Epidermal melanocyte (primary cell): ENCODE measurements around the gene RECK.
A peak's percentile ranks its signal among the peaks of the same experiment; 100 is the strongest.

Experiments used
- DNase-seq: peaks from one replicate; pipeline ENCODE4 v3.0.0; 2011; ENCODE audit warnings: low spot score; ENCODE audit not compliant: insufficient read length

Gene RECK

GRCh38 chr9:36137392-36138004 lies 100.8 kb downstream of the RECK start:
- no peak for DNase-seq

DNA sequence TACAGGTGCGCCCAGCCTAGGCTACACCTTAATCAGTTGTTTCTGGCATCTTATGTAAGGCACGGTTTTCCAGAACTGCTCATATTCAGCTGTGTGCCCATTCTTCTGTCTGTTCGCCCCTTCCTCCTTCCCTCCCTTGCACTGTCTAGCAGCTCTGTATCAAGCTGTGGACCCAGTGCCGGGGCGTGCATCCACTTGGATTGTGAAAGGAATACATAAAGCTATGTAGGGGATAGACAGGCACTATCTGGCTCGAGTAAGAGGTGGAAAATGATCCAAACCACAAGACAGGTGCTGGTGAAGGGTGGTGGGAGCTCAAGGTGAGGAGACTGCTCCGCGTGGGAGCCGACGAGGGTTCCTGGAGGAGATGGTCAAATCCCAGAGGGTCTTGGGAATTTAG lies 101.8 kb downstream of the RECK start:
- no peak for DNase-seq

DNA sequence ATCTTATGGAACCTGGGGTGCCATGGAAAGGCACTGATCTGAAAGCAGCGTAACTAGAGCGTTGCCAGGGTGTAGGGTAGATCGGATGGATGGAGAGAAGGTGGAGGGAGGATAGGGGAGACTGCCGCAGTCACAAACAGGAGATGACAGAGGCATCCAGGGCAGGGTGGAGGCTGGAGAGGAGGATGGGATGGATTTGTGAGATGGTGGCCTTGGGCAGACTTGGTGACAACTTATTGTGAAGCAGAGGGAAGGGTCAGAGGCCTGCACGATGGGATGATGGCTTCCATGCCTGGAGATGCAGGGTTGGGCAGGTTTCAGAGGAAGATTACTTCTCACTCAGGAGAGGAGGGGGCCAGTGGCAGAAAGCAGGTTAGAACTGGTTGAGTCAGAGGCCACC lies 102.2 kb downstream of the RECK start:
- DNase-seq: no peak

GRCh38 chr9:36140086-36141084 lies 103.7 kb downstream of the RECK start:
- DNase-seq: no peak

DNA sequence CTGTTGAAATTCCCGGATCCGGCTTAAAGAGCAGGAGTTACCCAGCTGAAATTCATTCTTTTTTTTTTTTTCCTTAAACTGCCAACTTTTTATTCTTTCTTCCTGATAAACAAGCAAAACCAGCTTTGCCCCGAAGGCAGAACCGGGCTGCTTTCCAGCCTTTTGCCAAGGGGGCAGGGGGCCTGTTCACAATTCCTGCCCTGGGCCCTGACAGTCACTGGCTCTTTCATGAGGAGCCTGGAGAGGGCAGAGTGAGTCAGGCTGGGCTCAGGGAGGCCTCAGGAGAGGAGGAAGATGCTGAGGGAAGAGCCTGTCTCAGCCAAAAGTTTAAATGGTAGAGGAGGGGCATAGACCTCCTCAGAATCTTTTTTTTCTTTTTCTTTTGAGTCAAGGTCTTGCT lies 104.6 kb downstream of the RECK start:
- DNase-seq: no peak

- no peak for DNase-seq
Observed at GRCh38 chr9:36141761-36142160, 105.0 kb downstream of the RECK start.

GRCh38 chr9:36142510-36143244 lies 106.0 kb downstream of the RECK start:
- DNase-seq: no peak

GRCh38 chr9:36143245-36143641 lies 106.5 kb downstream of the RECK start:
- no peak for DNase-seq

DNA sequence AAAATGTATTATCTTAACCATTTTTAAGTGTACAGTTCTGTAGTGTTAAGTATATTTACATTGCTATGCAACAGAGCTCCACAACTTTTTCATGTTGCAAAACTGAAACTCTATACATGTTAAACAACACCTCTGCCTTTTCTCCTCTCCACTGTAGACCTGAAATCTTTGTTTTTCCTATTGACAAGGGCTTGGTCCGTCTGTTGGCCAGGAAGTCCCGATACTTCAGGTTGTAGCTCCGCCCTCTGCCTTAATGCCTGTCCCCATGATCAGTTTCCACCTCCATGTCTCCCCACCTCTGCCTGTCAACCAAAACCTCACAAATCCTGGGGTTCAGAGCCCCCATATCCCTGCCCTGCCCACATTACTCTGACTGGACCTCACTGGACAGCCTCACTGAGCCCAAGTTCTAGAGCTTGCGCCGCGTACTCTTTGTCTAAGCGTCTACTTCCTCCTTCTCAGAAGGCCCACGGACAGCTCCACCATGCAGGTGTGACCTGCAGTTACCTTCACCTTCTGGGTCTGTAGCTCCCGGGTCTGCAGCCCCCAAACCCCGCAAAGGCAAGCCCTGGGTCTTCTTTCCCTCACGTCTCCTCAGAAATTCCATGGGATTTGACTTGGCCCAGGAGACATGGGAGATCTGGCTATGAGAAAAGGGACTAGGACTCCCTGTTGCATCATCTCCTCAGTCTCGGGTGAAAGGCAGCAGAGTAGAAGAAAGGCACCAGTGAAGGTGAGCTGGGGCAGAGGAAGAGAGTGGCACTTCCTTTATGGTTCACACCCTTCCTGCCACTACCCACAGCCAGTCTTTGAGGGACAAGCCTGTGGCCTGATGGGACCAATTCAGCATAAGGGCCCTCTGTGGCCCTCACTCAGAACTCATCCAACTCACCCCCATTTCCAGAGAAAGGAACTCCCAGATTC lies 107.9 kb downstream of the RECK start:
- DNase-seq: no peak

- no peak for DNase-seq
Observed at GRCh38 chr9:36145970-36146369, 109.3 kb downstream of the RECK start.

- no peak for DNase-seq
Observed at GRCh38 chr9:36146651-36147050, 109.9 kb downstream of the RECK start.

DNA sequence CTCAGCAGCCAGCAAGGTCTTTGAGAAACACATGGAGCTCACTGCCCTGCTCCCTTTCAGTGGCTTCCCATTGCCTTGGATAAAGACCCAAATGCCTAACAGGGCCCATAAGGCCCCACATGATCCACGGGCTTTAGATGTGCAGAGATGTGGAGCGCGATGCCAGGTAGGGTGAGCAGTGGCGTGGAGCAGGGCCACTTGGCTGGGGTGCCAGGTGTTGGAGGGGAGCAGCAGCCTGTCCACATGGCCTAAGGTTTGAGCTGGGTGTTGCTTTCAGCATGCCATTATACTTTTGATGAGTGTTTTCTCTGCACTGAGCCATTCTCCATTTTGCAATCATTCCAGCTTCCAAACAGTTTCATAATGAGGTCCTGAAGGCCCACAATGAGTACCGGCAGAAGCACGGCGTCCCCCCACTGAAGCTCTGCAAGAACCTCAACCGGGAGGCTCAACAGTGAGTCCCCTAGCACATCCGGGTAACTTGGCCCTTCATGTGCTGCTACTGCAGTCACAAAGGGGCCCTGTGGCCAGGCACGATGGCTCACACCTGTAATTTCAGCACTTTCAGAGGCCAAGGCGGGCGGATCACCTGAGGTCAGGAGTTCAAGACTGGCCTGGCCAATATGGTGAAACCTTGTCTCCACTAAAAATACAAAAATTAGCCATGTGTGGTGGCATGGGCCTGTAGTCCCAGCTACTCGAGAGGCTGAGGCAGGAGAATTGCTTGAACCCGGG lies 110.9 kb downstream of the RECK start:
- no peak for DNase-seq

DNA sequence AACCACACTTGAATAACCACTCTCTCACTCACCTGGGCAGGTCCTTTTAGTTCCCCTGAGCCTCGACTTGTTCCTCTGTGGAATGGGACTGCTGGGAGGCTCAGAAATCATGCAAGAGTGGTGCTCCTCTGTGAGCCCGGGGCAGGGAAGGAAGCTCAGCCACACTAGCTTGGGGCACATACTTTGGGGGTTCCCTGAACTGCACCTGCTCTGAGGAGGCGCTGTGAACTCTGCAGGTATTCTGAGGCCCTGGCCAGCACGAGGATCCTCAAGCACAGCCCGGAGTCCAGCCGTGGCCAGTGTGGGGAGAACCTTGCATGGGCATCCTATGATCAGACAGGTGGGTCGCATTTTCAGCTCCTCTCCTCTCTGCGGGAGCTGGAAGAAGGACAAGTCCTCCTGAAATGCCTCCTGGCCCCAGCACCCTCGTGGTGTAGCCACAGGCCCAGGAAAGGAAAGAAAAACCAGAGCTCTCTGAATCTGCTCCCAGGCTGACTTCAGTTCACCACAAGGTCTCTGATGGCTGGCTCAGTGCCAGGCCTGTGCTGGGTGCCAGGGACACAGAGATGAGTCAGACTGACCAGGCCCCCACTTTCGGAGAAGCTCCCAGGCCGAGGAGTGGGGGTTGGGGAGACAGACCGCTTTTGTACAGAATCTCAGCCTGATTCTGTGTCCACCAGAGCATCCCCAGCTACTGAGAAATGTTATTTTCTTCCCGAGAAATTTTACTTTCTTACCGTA lies 111.8 kb downstream of the RECK start:
- peak; percentile 88 for DNase-seq

GRCh38 chr9:36149197-36149596 lies 112.5 kb downstream of the RECK start:
- DNase-seq: no peak

DNA sequence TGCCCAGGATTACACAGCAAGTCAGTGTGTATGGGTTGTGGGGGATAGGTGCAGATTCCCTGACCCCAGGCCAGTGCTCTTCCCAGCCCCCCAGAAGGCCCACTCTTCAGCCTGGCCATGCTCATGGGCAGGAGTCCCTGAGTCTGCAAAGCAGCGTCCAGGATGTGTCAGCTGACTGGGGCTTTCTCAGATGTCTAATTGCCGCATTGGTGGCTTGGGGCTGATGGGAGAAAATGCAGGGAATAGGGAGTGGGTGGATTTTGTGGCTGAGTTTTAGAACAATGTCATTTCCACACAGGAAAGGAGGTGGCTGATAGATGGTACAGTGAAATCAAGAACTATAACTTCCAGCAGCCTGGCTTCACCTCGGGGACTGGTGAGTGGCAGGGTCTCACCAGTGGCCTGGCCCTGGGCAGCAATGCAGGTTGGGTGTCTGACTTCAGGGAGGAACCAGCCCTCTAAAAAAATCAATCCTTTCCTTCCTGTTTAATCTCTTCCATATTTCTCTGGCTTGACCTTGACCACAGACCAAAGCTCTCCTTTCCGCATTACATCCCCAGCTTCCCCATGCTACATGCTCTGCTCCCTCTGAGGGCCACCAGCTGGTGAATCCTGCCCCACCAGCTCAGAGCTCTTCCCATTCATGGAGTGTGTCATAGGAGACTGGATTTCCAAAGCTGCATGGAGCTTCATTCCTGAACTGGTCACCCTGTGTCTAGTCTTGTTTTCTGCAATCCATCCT lies 114.0 kb downstream of the RECK start:
- no peak for DNase-seq

- DNase-seq: no peak
Observed at GRCh38 chr9:36151316-36152210, 114.8 kb downstream of the RECK start.

- no peak for DNase-seq
Observed at GRCh38 chr9:36152741-36153438, 116.2 kb downstream of the RECK start.
